Adrenal gland (tissue), 12 donors: ENCODE results near the gene NINL. TPM values are rescaled to one million over a fixed set of nuclear protein-coding genes. Genes with fewer than 3 reads are reported as not detected.

Experiments used
- DNase-seq, 7 donors: peaks; one replicate each; pipeline ENCODE4 v3.0.0-alpha.2; 2019 to 2020
- H3K27ac ChIP-seq, 5 donors: fragments of 200-600 bp; sonication (generic) in 4 of 5; 1 replicate in 3 of 5; 2 replicates in 2 of 5; pipeline versions ENCODE4 v1.5.1 to v1.8.0; 2016 to 2020; ENCODE audit warnings: mild to moderate bottlenecking in 1 of 5
- H3K27me3 ChIP-seq: fragments of 200-600 bp; 2 replicates; pipeline ENCODE4 v1.8.0; 2021
- H3K36me3 ChIP-seq, 2 donors: fragments of 200-600 bp; replicated peaks in 1 of 2; 1 replicate in 1 of 2; 2 replicates in 1 of 2; pipeline versions ENCODE4 v1.5.1 to v1.8.0; 2018 to 2022
- H3K4me1 ChIP-seq, 2 donors: fragments of 200-600 bp; replicated peaks in 1 of 2; 1 replicate in 1 of 2; 2 replicates in 1 of 2; pipeline versions ENCODE4 v1.5.1 to v1.8.0; 2018 to 2021
- H3K4me3 ChIP-seq, 4 donors: fragments of 200-600 bp; sonication (generic) in 3 of 4; one replicate each; pipeline ENCODE4 v1.5.1; 2016 to 2018
- H3K9me3 ChIP-seq, 3 donors: fragments of 200-600 bp; sonication (generic) in 1 of 3; replicated peaks in 1 of 3; 1 replicate in 2 of 3; 2 replicates in 1 of 3; pipeline versions ENCODE4 v1.5.1 to v1.8.0; 2016 to 2021
- CTCF ChIP-seq, 6 experiments: fragments of 450-650 bp in 4 of 6; fragments of 200-600 bp in 2 of 6; sonication (generic) in 1 of 6; IDR thresholded peaks; 1 replicate in 5 of 6; 2 replicates in 1 of 6; pipeline versions ENCODE4 v1.5.1 to v1.8.0; 2016 to 2021; ENCODE audit warnings: antibody characterized with exemption in 6 of 6, mild to moderate bottlenecking in 2 of 6, moderate library complexity in 1 of 6
- POLR2A ChIP-seq, 2 donors: fragments of 450-650 bp; IDR thresholded peaks; one replicate each; pipeline ENCODE4 v1.6.1; 2017; ENCODE audit warnings: antibody characterized with exemption in 2 of 2, mild to moderate bottlenecking in 2 of 2, moderate library complexity in 1 of 2
- WGBS, 4 donors: extraction: QIAGEN DNeasy Blood & Tissue Kit in 2 of 4; methylation state at CpG; one replicate each; pipeline versions ENCODE4 v1.1.5 to v1.1.7; 2013 to 2017; 5-methylcytosine and 5-hydroxymethylcytosine counted together
- intact Hi-C, 2 donors: fragments of 100-400 bp; cut with DNase I; formaldehyde crosslinking; loops; one replicate each; pipeline versions ENCODE4 v1.14.1 to v1.15.0; 2022 to 2023
- polyA plus RNA-seq, 3 donors: library from polyadenylated mRNA; stranded (reverse); fragments of 200-250 nt in 2 of 3; fragments of 350-450 nt in 1 of 3; fragmentation: Illumina TruSeq in 1 of 3; extraction: RNeasy Lipid Tissue Mini Kit (QIAGEN cat#74804) in 1 of 3; gene quantifications; one replicate each; pipeline ENCODE4 v1.2.3, GENCODE V29; 2013 to 2014
- total RNA-seq, 9 donors: library from RNA; depleted of rRNA in 4 of 9; stranded (reverse); fragments of >200 nt in 4 of 9; fragments of 120-200 nt in 1 of 9; fragmentation: NEBNext Ultra II Directional in 1 of 9; extraction: Animal tissue kit (Norgen Biotek cat#: 25700) in 1 of 9; gene quantifications; one replicate each; pipeline versions ENCODE4 v1.1.0 to v1.2.4, GENCODE V29; 2013 to 2023
- donor health status: healthy with polysubstance abuse.
- donor health status: Bipolar disorder and iron deficiency.
- donor health status: DM: yes; HTN: yes; CAD: no.
- donor health status: DM: no; HTN: no; CAD: no.
- donor health status: DM: no; HTN: no; CAD: no.
- donor health status: DM: yes; HTN: yes; CAD: no.

The NINL gene
- total and polyA plus RNA-seq, 12 donors, result 10.0 to 30.9 (median 15.4) TPM

- peaks cover 0 to 11% of the 10 kb centered on the region in 2 donors for H3K36me3 ChIP-seq
- intact Hi-C loops, result no loop called here
- TF ChIP-seq CTCF (IDR thresholded peaks at IDR 0.05) (no peak), POLR2A (IDR thresholded peaks at IDR 0.05) (no peak)
- no peaks in the 10 kb centered on the region for H3K4me1 ChIP-seq
- H3K9me3 ChIP-seq, result no peaks in the 10 kb centered on the region
- no peaks in the 10 kb centered on the region for H3K27me3 ChIP-seq
- no peak overlapping the region for H3K4me3 ChIP-seq
- DNase-seq, result no peak
- no peak overlapping the region for H3K27ac ChIP-seq
- 91 to 97% (median 94%) methylated on average over 6 to 7 of the region's 7 CpGs for WGBS, 4 donors
Observed at GRCh38 chr20:25480156-25480555, 105.2 kb downstream of the NINL start.

GRCh38 chr20:25479638-25480037 is 105.7 kb downstream of the NINL start:
- 89 to 100% (median 94%) methylated on average over 3 to 5 of the region's 5 CpGs for WGBS, 4 donors
- Histone ChIP-seq H3K27me3 (no peaks in the 10 kb centered on the region), H3K4me1 (no peaks in the 10 kb centered on the region), H3K9me3 (no peaks in the 10 kb centered on the region), H3K27ac (no peak overlapping the region), H3K36me3 (peaks cover 0 to 11% of the 10 kb centered on the region in 2 donors), H3K4me3 (no peak overlapping the region)
- no peak for DNase-seq
- TF ChIP-seq CTCF (IDR thresholded peaks at IDR 0.05) (no peak), POLR2A (IDR thresholded peaks at IDR 0.05) (no peak)
- intact Hi-C loops, result loop anchor here in 1 of 2 donors (10.0 kb wide), 1 partner anchor 55 kb away; no protein-coding TSS in a partner anchor

- Histone ChIP-seq H3K4me3 (no peak overlapping the region), H3K36me3 (peaks cover 0 to 11% of the 10 kb centered on the region in 2 donors), H3K9me3 (no peaks in the 10 kb centered on the region), H3K4me1 (no peaks in the 10 kb centered on the region), H3K27me3 (no peaks in the 10 kb centered on the region), H3K27ac (no peak overlapping the region)
- no peak for TF ChIP-seq POLR2A (IDR thresholded peaks at IDR 0.05)
- no peak for TF ChIP-seq CTCF (IDR thresholded peaks at IDR 0.05)
- WGBS, 4 donors, result 88 to 95% (median 92%) methylated on average over 18 to 24 of the region's 24 CpGs
- intact Hi-C loops, result loop anchor here in 1 of 2 donors (10.0 kb wide), 1 partner anchor 56 kb away; no protein-coding TSS in a partner anchor
- no peak for DNase-seq
Observed at GRCh38 chr20:25478889-25479568, 106.3 kb downstream of the NINL start.

GRCh38 chr20:25477014-25477882 is 108.1 kb downstream of the NINL start:
- 92 to 96% (median 93%) methylated on average over 21 to 28 of the region's 28 CpGs for WGBS, 4 donors
- no peak overlapping the region for H3K27ac ChIP-seq
- H3K36me3 ChIP-seq, result peaks cover 0 to 11% of the 10 kb centered on the region in 2 donors
- no peak overlapping the region for H3K4me3 ChIP-seq
- TF ChIP-seq CTCF (IDR thresholded peaks at IDR 0.05) (no peak), POLR2A (IDR thresholded peaks at IDR 0.05) (no peak)
- H3K27me3 ChIP-seq, result no peaks in the 10 kb centered on the region
- no peaks in the 10 kb centered on the region for H3K9me3 ChIP-seq
- DNase-seq, result no peak
- intact Hi-C loops, result loop anchor here in 1 of 2 donors (10.0 kb wide), 1 partner anchor 58 kb away; no protein-coding TSS in a partner anchor
- H3K4me1 ChIP-seq, result no peaks in the 10 kb centered on the region
